Tibial nerve (tissue), 3 donors: ENCODE measurements around the gene THSD7B.

Experiments used
- POLR2A ChIP-seq, 2 donors: fragments of 450-650 bp; IDR thresholded peaks; one replicate each; pipeline ENCODE4 v1.6.1; 2017; ENCODE audit warnings: antibody characterized with exemption in 2 of 2, mild to moderate bottlenecking in 2 of 2, moderate library complexity in 2 of 2
- TF ChIP-seq, protein P1 (sequence below), 5 experiments: fragments of 200-600 bp in 3 of 5; fragments of 450-650 bp in 2 of 5; sonication (generic) in 3 of 5; IDR thresholded peaks; one replicate each; pipeline ENCODE4 v1.5.1; 2016 to 2019; ENCODE audit warnings: antibody characterized with exemption in 5 of 5, mild to moderate bottlenecking in 3 of 5, moderate library complexity in 2 of 5

DNA sequence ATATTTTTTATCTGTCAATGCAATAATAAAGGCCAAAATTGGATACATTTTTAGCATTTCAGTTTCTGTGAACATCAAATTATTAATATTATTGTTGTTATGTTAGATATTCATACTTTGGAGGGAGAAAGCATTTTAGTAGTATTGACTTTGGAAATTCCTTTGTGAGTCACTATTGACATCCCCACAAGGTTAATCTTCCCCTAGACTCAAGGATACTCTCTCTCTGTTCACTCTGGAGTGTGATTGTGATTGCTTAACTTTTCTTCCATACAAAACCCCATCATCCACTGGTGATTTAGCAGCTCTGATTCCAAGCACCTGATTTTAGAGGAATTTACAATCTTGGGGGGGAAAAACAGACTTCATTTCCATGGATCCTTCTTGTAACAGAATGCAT lies 352.0 kb downstream of the THSD7B start:
- no peak for TF ChIP-seq POLR2A (IDR thresholded peaks at IDR 0.05)
- TF ChIP-seq, protein P1, sequence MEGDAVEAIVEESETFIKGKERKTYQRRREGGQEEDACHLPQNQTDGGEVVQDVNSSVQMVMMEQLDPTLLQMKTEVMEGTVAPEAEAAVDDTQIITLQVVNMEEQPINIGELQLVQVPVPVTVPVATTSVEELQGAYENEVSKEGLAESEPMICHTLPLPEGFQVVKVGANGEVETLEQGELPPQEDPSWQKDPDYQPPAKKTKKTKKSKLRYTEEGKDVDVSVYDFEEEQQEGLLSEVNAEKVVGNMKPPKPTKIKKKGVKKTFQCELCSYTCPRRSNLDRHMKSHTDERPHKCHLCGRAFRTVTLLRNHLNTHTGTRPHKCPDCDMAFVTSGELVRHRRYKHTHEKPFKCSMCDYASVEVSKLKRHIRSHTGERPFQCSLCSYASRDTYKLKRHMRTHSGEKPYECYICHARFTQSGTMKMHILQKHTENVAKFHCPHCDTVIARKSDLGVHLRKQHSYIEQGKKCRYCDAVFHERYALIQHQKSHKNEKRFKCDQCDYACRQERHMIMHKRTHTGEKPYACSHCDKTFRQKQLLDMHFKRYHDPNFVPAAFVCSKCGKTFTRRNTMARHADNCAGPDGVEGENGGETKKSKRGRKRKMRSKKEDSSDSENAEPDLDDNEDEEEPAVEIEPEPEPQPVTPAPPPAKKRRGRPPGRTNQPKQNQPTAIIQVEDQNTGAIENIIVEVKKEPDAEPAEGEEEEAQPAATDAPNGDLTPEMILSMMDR (IDR thresholded peaks at IDR 0.05) = no peak
